Tibial artery (tissue), 4 donors: ENCODE measurements around the gene HOXC4.

Source experiments
- DNase-seq, 2 donors: peaks; one replicate each; pipeline ENCODE4 v3.0.0-alpha.2; 2019
- H3K27ac ChIP-seq, 2 donors: fragments of 200-600 bp; sonication (generic) in 1 of 2; 1 replicate in 1 of 2; 2 replicates in 1 of 2; pipeline ENCODE4 v1.5.1; 2018 to 2019; ENCODE audit warnings: mild to moderate bottlenecking in 1 of 2
- H3K27me3 ChIP-seq, 2 donors: fragments of 200-600 bp; sonication (generic) in 1 of 2; one replicate each; pipeline versions ENCODE4 v1.5.1 to v1.6.0; 2016 to 2019
- H3K36me3 ChIP-seq, 3 donors: fragments of 200-600 bp; sonication (generic) in 2 of 3; one replicate each; pipeline ENCODE4 v1.5.1; 2016 to 2019; ENCODE audit warnings: mild to moderate bottlenecking in 2 of 3
- H3K4me1 ChIP-seq, 4 donors: fragments of 200-600 bp; sonication (generic) in 2 of 4; 1 replicate in 3 of 4; 2 replicates in 1 of 4; pipeline ENCODE4 v1.5.1; 2016 to 2019
- H3K4me3 ChIP-seq, 2 donors: fragments of 200-600 bp; sonication (generic) in 1 of 2; 1 replicate in 1 of 2; 2 replicates in 1 of 2; pipeline ENCODE4 v1.5.1; 2018 to 2019; ENCODE audit warnings: mild to moderate bottlenecking in 2 of 2
- H3K9me3 ChIP-seq, 3 donors: fragments of 200-600 bp; sonication (generic) in 1 of 3; one replicate each; pipeline ENCODE4 v1.5.1; 2016 to 2019
- intact Hi-C: fragments of 100-400 bp; cut with DNase I; formaldehyde crosslinking; loops from one replicate; pipeline ENCODE4 v1.15.0; 2023; ENCODE audit warnings: low total_unique reads
- TF ChIP-seq, protein P1 (sequence below), 2 experiments: fragments of 200-600 bp in 1 of 2; fragments of 450-650 bp in 1 of 2; IDR thresholded peaks; one replicate each; pipeline ENCODE4 v1.5.1; 2017 to 2019; ENCODE audit warnings: antibody characterized with exemption in 2 of 2, mild to moderate bottlenecking in 1 of 2, moderate library complexity in 1 of 2

HOXC4 gene

GRCh38 chr12:54014377-54015017 is 39.1 kb upstream of the HOXC4 start:
- TF ChIP-seq, protein P1, sequence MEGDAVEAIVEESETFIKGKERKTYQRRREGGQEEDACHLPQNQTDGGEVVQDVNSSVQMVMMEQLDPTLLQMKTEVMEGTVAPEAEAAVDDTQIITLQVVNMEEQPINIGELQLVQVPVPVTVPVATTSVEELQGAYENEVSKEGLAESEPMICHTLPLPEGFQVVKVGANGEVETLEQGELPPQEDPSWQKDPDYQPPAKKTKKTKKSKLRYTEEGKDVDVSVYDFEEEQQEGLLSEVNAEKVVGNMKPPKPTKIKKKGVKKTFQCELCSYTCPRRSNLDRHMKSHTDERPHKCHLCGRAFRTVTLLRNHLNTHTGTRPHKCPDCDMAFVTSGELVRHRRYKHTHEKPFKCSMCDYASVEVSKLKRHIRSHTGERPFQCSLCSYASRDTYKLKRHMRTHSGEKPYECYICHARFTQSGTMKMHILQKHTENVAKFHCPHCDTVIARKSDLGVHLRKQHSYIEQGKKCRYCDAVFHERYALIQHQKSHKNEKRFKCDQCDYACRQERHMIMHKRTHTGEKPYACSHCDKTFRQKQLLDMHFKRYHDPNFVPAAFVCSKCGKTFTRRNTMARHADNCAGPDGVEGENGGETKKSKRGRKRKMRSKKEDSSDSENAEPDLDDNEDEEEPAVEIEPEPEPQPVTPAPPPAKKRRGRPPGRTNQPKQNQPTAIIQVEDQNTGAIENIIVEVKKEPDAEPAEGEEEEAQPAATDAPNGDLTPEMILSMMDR (IDR thresholded peaks at IDR 0.05) = no peak
- DNase-seq = no peak
- Histone ChIP-seq H3K27me3 (no peaks in the 10 kb centered on the region), H3K27ac (peak overlapping the region; percentile 98), H3K9me3 (no peaks in the 10 kb centered on the region), H3K4me3 (peak overlapping the region; percentile 37 to 53), H3K4me1 (peaks cover 0 to 69% (median 28%) of the 10 kb centered on the region in 4 donors), H3K36me3 (no peaks in the 10 kb centered on the region)
- intact Hi-C loops = no loop called here

DNA sequence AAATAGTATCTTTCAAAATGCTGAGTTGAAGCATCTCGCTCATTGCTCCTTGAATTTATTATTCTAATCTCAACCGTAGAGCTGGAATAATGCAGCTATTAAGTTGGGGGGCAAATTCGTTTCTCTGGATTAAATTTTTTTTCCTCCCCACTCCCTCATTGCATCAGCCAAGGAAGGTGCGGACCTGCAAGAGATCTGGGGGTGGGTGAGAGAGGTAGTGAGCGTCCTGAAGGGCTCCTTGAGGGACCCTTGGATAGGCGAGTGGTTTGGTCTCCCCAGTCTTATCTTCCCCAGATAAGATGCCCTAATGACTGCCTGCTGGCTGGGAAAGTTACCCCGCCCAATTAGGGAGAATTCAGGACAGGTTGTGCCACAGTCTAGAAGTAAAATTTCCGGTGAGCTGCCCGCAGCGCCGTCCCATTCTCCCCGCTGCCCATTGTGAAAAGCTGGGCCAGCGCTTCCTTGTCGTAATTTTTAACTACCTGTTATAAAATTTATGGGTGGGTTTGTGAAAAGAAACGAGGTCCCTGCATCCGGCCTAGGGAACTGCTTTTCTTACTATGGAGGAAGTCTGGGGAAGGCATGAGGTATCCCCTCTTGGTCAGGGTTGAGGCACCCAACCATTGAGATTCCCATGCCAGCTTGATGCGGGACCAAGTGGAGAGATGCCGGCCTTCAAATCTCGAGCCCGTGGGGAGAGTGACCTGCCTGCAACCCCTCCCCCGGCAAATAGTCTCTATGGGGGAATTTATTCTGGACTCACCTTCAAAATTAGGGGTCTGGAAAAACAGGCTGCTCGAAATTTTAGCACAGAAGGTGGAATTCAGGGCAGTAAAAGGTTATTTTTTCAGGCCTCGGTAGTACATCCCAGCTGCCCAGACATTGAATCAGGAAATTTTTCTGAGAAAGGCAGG is 38.4 kb upstream of the HOXC4 start:
- TF ChIP-seq, protein P1 (IDR thresholded peaks at IDR 0.05) = no peak
- Histone ChIP-seq H3K27ac (peak overlapping the region; percentile 98), H3K4me3 (peak overlapping the region; percentile 37 to 53), H3K36me3 (no peaks in the 10 kb centered on the region), H3K27me3 (no peaks in the 10 kb centered on the region), H3K4me1 (peaks cover 0 to 68% (median 28%) of the 10 kb centered on the region in 4 donors), H3K9me3 (no peaks in the 10 kb centered on the region)
- DNase-seq = no peak
- intact Hi-C loops = no loop called here

GRCh38 chr12:54016051-54016450 is 37.6 kb upstream of the HOXC4 start:
- no peaks in the 10 kb centered on the region for H3K27me3 ChIP-seq
- TF ChIP-seq, protein P1 (IDR thresholded peaks at IDR 0.05) = no peak
- no peak for DNase-seq
- intact Hi-C loops = no loop called here
- peak overlapping the region; percentile 69 to 71 for H3K4me3 ChIP-seq
- peak overlapping the region; percentile 98 for H3K27ac ChIP-seq
- H3K9me3 ChIP-seq = no peaks in the 10 kb centered on the region
- peaks cover 0 to 68% (median 36%) of the 10 kb centered on the region in 4 donors for H3K4me1 ChIP-seq
- H3K36me3 ChIP-seq = no peaks in the 10 kb centered on the region

DNA sequence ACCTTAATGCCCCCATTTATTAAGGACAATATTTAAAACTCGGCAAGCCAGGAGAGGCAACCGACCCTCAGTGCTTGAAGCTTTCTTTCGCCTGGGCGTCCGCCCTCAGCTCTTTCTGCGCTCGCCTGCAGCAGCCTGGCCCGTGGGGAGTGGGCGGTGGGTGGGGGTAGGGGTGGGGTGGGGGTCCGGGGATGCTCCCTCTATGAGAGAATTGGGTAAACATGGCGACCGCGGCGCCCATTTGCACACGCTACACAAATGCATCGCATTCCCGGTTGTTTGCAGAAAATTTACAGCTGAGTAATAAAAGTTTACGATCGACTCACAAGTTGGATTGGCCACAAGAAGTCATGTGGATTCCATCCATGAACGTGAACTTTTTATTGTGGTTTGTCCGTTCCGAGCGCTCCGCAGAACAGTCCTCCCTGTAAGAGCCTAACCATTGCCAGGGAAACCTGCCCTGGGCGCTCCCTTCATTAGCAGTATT is 37.1 kb upstream of the HOXC4 start:
- intact Hi-C loops = no loop called here
- Histone ChIP-seq H3K36me3 (no peaks in the 10 kb centered on the region), H3K4me3 (peak overlapping the region; percentile 69 to 71), H3K4me1 (peaks cover 0 to 71% (median 39%) of the 10 kb centered on the region in 4 donors), H3K27ac (peak overlapping the region; percentile 98), H3K9me3 (no peaks in the 10 kb centered on the region), H3K27me3 (no peaks in the 10 kb centered on the region)
- no peak for DNase-seq
- TF ChIP-seq, protein P1 (IDR thresholded peaks at IDR 0.05) = no peak

DNA sequence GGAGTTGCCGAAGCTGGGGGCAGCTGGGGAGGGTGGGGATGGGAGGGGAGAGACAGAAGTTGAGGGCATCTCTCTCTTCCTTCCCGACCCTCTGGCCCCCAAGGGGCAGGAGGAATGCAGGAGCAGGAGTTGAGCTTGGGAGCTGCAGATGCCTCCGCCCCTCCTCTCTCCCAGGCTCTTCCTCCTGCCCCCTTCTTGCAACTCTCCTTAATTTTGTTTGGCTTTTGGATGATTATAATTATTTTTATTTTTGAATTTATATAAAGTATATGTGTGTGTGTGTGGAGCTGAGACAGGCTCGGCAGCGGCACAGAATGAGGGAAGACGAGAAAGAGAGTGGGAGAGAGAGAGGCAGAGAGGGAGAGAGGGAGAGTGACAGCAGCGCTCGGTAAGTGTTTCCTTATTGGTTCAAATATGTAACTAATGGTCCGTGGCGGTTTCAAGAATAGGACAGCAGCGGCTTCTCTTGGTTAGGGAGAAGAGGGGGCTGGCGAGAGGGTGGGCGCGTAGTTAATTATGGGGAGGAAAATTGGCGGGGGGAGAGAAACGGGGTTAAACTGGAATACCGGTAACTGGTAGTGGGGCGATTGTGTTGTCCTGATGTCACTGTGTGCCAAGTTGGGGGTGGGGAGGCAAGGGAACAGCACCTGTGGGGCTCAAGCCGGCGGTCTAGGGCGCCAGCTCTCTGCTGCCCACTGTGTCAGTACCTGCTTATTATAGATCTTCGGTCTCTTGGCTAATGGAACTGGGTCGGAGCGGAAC is 36.4 kb upstream of the HOXC4 start:
- intact Hi-C loops = no loop called here
- peaks cover 0 to 77% (median 46%) of the 10 kb centered on the region in 4 donors for H3K4me1 ChIP-seq
- TF ChIP-seq, protein P1 (IDR thresholded peaks at IDR 0.05) = no peak
- H3K36me3 ChIP-seq = no peaks in the 10 kb centered on the region
- no peaks in the 10 kb centered on the region for H3K27me3 ChIP-seq
- peak in 1 of 2 donors; percentile 80 for DNase-seq
- H3K9me3 ChIP-seq = no peaks in the 10 kb centered on the region
- peak overlapping the region; percentile 98 for H3K27ac ChIP-seq
- H3K4me3 ChIP-seq = peak overlapping the region; percentile 69 to 71
